Brain microvascular endothelial cell (primary cell): ENCODE data around the gene NVL.

Experiments used
- DNase-seq: peaks from one replicate; pipeline ENCODE4 v3.0.0-alpha.2; 2020
- H3K27ac ChIP-seq: fragments of 250-450 bp; sonication (Bioruptor Pico); 2 replicates; pipeline ENCODE4 v1.5.1; 2020; ENCODE audit warnings: mild to moderate bottlenecking, moderate library complexity
- H3K27me3 ChIP-seq: fragments of 250-450 bp; sonication (Bioruptor Pico); replicated peaks from 2 replicates; pipeline ENCODE4 v1.5.1; 2020; ENCODE audit warnings: mild to moderate bottlenecking
- H3K36me3 ChIP-seq: fragments of 250-450 bp; sonication (Bioruptor Pico); replicated peaks from 2 replicates; pipeline ENCODE4 v1.5.1; 2020; ENCODE audit warnings: mild to moderate bottlenecking
- H3K4me3 ChIP-seq: 2 replicates; pipeline ENCODE4 v1.5.1; 2011; ENCODE audit warnings: low read depth, mild to moderate bottlenecking, control low read depth, low read length, moderate library complexity
- CTCF ChIP-seq: IDR thresholded peaks from 2 replicates; pipeline ENCODE4 v1.5.1; 2011; ENCODE audit warnings: low read depth, mild to moderate bottlenecking, moderate library complexity, low read length, control low read depth, inconsistent platforms; ENCODE audit errors: missing control alignments
- in situ Hi-C: cut with HindIII; loops from 2 replicates; pipeline ENCODE4 v1.10.0; 2017; ENCODE audit warnings: low sequenced_read_pairs, low pct_ligation_motif_present

Gene NVL

GRCh38 chr1:224234017-224234416 lies 96.0 kb downstream of the NVL start:
- Histone ChIP-seq H3K36me3 (peaks cover 24% of the 10 kb centered on the region), H3K27me3 (no peaks in the 10 kb centered on the region), H3K4me3 (no peak overlapping the region), H3K27ac (no peak overlapping the region)
- no peak for DNase-seq
- in situ Hi-C loops, result no loop called here
- TF ChIP-seq CTCF, result no peak

GRCh38 chr1:224226849-224227502 lies 103.0 kb downstream of the NVL start:
- Histone ChIP-seq H3K27me3 (no peaks in the 10 kb centered on the region), H3K36me3 (peaks cover 19% of the 10 kb centered on the region), H3K27ac (no peak overlapping the region), H3K4me3 (no peak overlapping the region)
- TF ChIP-seq CTCF, result no peak
- in situ Hi-C loops, result no loop called here
- no peak for DNase-seq

- Histone ChIP-seq H3K27me3 (no peaks in the 10 kb centered on the region), H3K4me3 (no peak overlapping the region), H3K27ac (no peak overlapping the region), H3K36me3 (peaks cover 9% of the 10 kb centered on the region)
- peak; percentile 53 for DNase-seq
- no peak for TF ChIP-seq CTCF
- in situ Hi-C loops, result no loop called here
Measured at GRCh38 chr1:224223819-224224714, 105.9 kb downstream of the NVL start.

- in situ Hi-C loops, result no loop called here
- TF ChIP-seq CTCF, result no peak
- H3K36me3 ChIP-seq, result no peaks in the 10 kb centered on the region
- H3K4me3 ChIP-seq, result no peak overlapping the region
- DNase-seq, result no peak
- H3K27ac ChIP-seq, result no peak overlapping the region
- no peaks in the 10 kb centered on the region for H3K27me3 ChIP-seq
Measured at GRCh38 chr1:224219612-224220059, 110.3 kb downstream of the NVL start.

GRCh38 chr1:224219011-224219611 lies 110.9 kb downstream of the NVL start:
- in situ Hi-C loops, result no loop called here
- Histone ChIP-seq H3K4me3 (no peak overlapping the region), H3K36me3 (no peaks in the 10 kb centered on the region), H3K27me3 (no peaks in the 10 kb centered on the region), H3K27ac (no peak overlapping the region)
- no peak for TF ChIP-seq CTCF
- no peak for DNase-seq
